SJCRH30 (cell line): ENCODE results near the gene TACSTD2. TPM values are rescaled to one million over a fixed set of nuclear protein-coding genes. Genes with fewer than 3 reads are reported as not detected.

Experiments
- DNase-seq, 2 experiments: peaks; one replicate each; pipeline ENCODE4 v3.0.0-alpha.2; 2015 to 2020
- H3K27ac ChIP-seq: fragments of 250-450 bp; sonication (Bioruptor Pico); 2 replicates; pipeline ENCODE4 v1.5.1; 2020; ENCODE audit warnings: mild to moderate bottlenecking, moderate library complexity
- H3K27me3 ChIP-seq: fragments of 250-450 bp; sonication (Bioruptor Pico); 2 replicates; pipeline ENCODE4 v1.5.1; 2020; ENCODE audit warnings: mild to moderate bottlenecking, moderate library complexity
- H3K36me3 ChIP-seq: fragments of 250-450 bp; sonication (Bioruptor Pico); 2 replicates; pipeline ENCODE4 v1.5.1; 2020; ENCODE audit warnings: mild to moderate bottlenecking, moderate library complexity
- H3K4me1 ChIP-seq: fragments of 250-450 bp; sonication (Bioruptor Pico); 2 replicates; pipeline ENCODE4 v1.5.1; 2020; ENCODE audit warnings: mild to moderate bottlenecking, moderate library complexity
- H3K4me3 ChIP-seq: fragments of 250-450 bp; sonication (Bioruptor Pico); 2 replicates; pipeline ENCODE4 v1.5.1; 2020; ENCODE audit warnings: mild to moderate bottlenecking, moderate library complexity
- H3K9me3 ChIP-seq: fragments of 250-450 bp; sonication (Bioruptor Pico); replicated peaks from 2 replicates; pipeline ENCODE4 v1.5.1; 2020; ENCODE audit warnings: mild to moderate bottlenecking, moderate library complexity
- total RNA-seq: library from RNA; depleted of rRNA; stranded (reverse); fragments of >200 nt; shearing (Covaris generic); gene quantifications from 2 replicates; pipeline ENCODE4 v1.2.3, GENCODE V29; 2014; rRNA removed

TACSTD2 gene
- total RNA-seq, 1 experiment from 2014 or later = not detected

DNA sequence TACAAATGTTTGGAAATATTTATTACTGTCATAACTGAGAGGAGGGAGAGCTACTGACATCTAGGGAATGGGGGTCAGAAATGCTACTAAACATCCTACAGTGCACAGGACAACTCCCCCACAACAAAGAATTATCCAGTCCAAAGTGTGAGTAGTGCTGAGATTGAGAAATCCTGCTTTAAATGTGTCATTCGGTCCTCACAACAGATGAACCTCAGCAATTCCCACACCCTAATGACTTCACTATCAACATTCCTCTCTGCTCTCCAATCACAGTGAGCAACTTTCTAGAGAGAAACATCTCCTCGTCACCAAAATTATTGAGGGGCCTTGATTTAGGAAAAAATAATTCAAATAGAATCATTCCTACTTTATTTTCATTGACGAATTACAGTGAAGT lies 48.5 kb downstream of the TACSTD2 start:
- DNase-seq = no peak
- Histone ChIP-seq H3K27ac (no peak overlapping the region), H3K36me3 (no peaks in the 10 kb centered on the region), H3K9me3 (no peaks in the 10 kb centered on the region), H3K4me3 (no peak overlapping the region), H3K27me3 (no peaks in the 10 kb centered on the region), H3K4me1 (no peaks in the 10 kb centered on the region)

Other genes with a start within 250 kb of the TACSTD2 start
- 26.8 and 27.0 TPM in 2 replicates for gene OMA1, start 30.5 kb downstream of the TACSTD2 start, total RNA-seq
- 30.5 and 37.3 TPM in 2 replicates for gene MYSM1, start 122.8 kb upstream of the TACSTD2 start, total RNA-seq
- 92.2 and 96.2 TPM in 2 replicates for gene JUN, start 206.8 kb upstream of the TACSTD2 start, total RNA-seq